GM23248 (cell line): ENCODE data around the gene LRIG2.

ENCODE experiments used
- EZH2 ChIP-seq: fragments of 200-600 bp; sonication (generic); IDR thresholded peaks from 2 replicates; pipeline ENCODE4 v1.6.1; 2018; ENCODE audit warnings: antibody characterized with exemption, mild to moderate bottlenecking; ENCODE audit not compliant: insufficient read depth, poor library complexity, severe bottlenecking
- EZH2phosphoT487 ChIP-seq: fragments of 200-600 bp; sonication (generic); IDR thresholded peaks from 2 replicates; pipeline ENCODE4 v1.6.1; 2018; ENCODE audit warnings: antibody characterized with exemption, moderate library complexity, mild to moderate bottlenecking, low read depth; ENCODE audit not compliant: insufficient read depth

DNA sequence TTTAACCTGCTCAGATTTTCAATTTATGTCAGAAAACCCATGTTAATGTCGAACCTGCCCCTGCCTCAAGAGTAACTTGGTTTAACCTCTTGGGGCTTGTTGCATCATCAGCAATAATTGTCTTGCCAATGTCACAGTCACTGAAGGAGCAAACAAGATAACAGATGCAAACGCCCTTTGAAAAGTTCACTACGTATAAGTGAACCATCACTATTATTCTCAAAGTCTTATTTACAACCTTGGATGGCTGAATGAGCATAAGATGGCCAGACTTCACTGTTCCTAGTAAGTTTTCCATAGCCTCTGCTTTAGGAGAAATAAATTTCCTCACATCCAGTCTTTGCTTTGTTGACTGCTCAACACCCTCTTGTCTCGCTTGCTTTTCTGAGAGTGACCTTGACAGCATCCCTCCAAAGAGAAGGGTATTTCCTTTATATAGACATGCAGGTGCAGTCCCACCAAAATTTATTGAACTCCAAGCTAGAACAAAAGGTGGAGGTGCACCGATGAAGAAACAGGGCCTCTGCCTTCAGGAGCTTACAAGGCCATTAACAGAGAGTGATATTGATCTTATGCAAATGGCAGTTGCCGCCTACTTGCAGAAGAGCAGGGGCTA is 749 bp upstream of the LRIG2 start:
- no peak for TF ChIP-seq EZH2
- TF ChIP-seq EZH2phosphoT487: no peak
